ENCODE measurements around the gene TRPM8.

- no peak for TF ChIP-seq POLR2A (IDR thresholded peaks at IDR 0.05)
- no peak for TF ChIP-seq CTCF (IDR thresholded peaks at IDR 0.05)
Observed at GRCh38 chr2:233922471-233922870, 5.3 kb downstream of the TRPM8 start.

All from uterus (tissue), 2 donors.